HG02678 (cell line): ENCODE measurements around the gene EIF4A3.
"Not testable (repeated sequence)": the region's sequence is repeated elsewhere in the genome, so short reads cannot be mapped to it uniquely, and the experiment has no call there.

Source experiments
- ATAC-seq: cut with Tn5 transposase; IDR thresholded peaks from one replicate; pipeline ENCODE4 v1.9.1; 2021; ENCODE audit warnings: mild to moderate bottlenecking, moderate library complexity; ENCODE audit not compliant: unreplicated experiment

Gene EIF4A3

GRCh38 chr17:80173126-80173525 is 26.2 kb upstream of the EIF4A3 start:
- ATAC-seq: no peak

- no peak for ATAC-seq
Observed at GRCh38 chr17:80171681-80172080, 24.8 kb upstream of the EIF4A3 start.

- ATAC-seq: no peak
Observed at GRCh38 chr17:80169784-80170500, 23.0 kb upstream of the EIF4A3 start, which contains the start of gene CARD14. Gene CARD14, plus strand, starts transcription at chr17:80170030. Its CDS starts 11,409 bp downstream, at chr17:80181439.

GRCh38 chr17:80169107-80169506 is 22.2 kb upstream of the EIF4A3 start:
- ATAC-seq: no peak

GRCh38 chr17:80168371-80168770 is 21.4 kb upstream of the EIF4A3 start:
- no peak for ATAC-seq

- ATAC-seq: no peak
Observed at GRCh38 chr17:80166446-80166845, 19.5 kb upstream of the EIF4A3 start.

GRCh38 chr17:80164185-80164584 is 17.3 kb upstream of the EIF4A3 start:
- no peak for ATAC-seq

- no peak for ATAC-seq
Observed at GRCh38 chr17:80163336-80163735, 16.4 kb upstream of the EIF4A3 start.

- ATAC-seq: no peak
Observed at GRCh38 chr17:80160536-80160935, 13.6 kb upstream of the EIF4A3 start.

- no peak for ATAC-seq
Observed at GRCh38 chr17:80158846-80159245, 11.9 kb upstream of the EIF4A3 start.

GRCh38 chr17:80155600-80155999 is 8.7 kb upstream of the EIF4A3 start:
- not testable (repeated sequence) for ATAC-seq

- ATAC-seq: no peak
Observed at GRCh38 chr17:80154166-80154565, 7.2 kb upstream of the EIF4A3 start.

- peak; percentile 83 for ATAC-seq
Observed at GRCh38 chr17:80153004-80153403, 6.1 kb upstream of the EIF4A3 start.

GRCh38 chr17:80152081-80152702 is 5.3 kb upstream of the EIF4A3 start:
- no peak for ATAC-seq

- no peak for ATAC-seq
Observed at GRCh38 chr17:80151333-80151732, 4.4 kb upstream of the EIF4A3 start.

GRCh38 chr17:80146121-80147034 is 550 bp downstream of the EIF4A3 start:
- peak; percentile 22 for ATAC-seq

GRCh38 chr17:80145076-80146075 is 1.6 kb downstream of the EIF4A3 start:
- ATAC-seq: no peak

- ATAC-seq: no peak
Observed at GRCh38 chr17:80142929-80143328, 4.0 kb downstream of the EIF4A3 start.

- ATAC-seq: no peak
Observed at GRCh38 chr17:80141463-80142165, 5.3 kb downstream of the EIF4A3 start.
